Activated CD4-positive, alpha-beta T cell treated with anti-CD3 and anti-CD28 coated beads for 4 hours (primary cell): ENCODE data around the gene FGF18.

Experiments
- DNase-seq, 2 donors: peaks; one replicate each; pipeline ENCODE4 v3.0.0-alpha.2; 2020

FGF18 gene

GRCh38 chr5:171425596-171426244 lies 6.3 kb downstream of the FGF18 start:
- DNase-seq: no peak

GRCh38 chr5:171426266-171426665 lies 6.8 kb downstream of the FGF18 start:
- no peak for DNase-seq

GRCh38 chr5:171426680-171427079 lies 7.2 kb downstream of the FGF18 start:
- no peak for DNase-seq

DNA sequence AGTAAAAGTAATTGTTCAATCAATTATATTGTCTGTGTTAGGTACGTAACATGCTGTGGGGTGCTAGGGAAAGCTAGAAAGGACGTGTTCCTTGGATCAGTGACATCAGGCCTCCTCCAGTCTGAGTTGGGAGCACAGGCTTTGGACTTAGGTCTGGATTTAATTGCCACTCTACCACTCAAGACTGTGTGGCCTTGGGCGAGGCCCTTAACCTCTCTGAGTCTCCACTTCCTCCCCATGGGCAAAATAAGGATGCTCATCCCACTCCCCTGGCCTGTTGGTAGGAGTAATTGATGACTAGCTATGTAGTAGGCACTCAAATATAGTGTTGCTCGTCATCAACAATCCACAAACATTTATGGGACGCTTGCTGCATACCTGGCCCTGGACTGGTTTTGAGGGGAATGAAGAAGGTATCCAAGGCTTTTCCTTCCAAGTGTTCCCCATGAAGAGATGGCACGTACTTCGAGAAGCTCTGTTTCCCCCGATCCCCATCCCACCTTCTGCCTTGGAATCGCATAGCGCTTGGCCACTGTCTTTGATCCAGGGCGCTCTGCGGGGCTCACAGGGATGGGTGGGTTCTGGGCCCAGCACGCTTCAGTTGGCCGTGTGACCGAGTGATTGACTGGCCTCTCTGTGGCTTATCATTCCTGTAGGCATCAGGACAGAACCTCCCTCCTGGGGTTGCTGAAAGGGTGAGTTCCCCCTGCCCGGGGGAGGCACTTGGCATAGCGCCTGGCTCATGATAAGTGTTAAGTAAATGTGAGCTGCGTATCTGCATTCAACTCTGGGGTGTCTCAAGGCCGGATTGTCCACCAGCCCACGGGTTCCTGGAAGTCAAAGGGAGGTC lies 8.1 kb downstream of the FGF18 start:
- no peak for DNase-seq

- DNase-seq: no peak
Observed at GRCh38 chr5:171428168-171428696, 8.8 kb downstream of the FGF18 start.

DNA sequence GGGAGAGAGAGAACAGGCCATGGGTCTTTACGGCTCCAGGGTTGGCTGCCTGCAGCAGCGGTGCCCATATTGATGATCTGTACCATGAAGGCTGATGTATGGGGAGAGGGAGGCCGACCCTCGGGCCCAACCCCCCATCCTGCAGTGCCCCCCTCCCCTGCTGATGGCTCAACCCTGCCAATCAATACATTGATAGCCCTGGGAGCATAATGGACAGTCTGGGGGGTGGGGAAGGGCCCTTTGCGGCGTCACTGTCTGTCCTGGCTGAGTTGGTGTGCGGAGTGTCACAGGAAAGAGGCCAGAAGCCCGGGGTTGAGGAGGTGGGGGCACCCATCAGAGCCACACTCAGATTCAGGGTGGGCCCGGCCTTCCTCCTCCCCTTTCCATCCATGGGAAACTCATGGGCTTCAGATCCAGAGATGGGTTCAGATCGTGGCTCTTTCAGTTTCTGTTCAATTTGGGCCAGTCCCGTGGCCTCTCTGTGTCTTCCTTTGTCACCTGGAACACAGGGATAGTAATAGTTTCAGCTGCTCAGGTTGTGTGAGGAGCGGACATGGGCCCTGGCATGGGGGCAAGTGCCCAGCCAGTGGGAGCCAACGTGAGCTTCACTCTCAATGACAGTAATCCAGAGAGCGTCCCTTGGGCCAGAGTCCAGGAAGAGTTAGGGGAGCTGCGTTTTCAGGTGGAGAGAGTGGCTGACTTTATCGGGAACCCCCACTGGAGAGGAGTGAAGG lies 9.5 kb downstream of the FGF18 start:
- DNase-seq: no peak

DNA sequence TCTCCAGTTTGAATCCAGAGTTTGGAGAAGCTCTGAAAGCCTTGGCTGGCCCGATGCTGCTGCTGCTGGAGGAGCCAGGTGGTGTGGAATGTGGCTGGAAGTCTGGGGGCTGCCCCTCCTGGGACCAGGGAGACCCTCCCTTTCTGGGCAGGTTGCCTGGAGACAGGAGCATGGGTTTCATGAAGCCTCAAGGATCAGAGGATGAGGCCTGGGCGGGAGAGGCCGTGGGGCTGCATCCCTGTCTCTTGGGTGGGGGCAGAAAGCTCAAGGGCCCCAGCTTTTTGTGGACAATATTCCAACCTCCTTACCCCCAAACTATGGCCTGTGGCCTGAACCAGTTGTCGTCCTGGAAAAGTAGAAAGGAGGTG lies 10.1 kb downstream of the FGF18 start:
- DNase-seq: no peak

GRCh38 chr5:171431251-171431777 lies 11.9 kb downstream of the FGF18 start:
- DNase-seq: no peak

DNA sequence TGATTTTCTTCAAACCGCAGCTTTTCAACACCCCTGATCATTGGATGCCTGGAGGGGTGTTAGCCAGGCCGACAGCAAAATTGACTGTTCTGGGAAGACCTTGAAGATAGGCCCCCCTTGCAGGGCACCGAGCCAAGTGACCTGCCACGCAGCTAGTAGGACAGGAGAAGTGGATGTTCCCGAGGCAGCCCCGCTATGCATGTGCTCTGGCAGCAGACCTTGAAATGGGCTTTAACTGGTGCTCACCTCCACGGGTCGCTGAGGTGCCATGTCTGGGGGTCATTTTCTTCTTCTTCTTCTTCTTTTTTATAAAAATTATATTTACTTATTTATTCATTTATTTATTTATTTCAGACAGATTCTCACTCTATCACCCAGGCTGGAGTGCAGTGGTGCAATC lies 12.6 kb downstream of the FGF18 start:
- DNase-seq: no peak

DNA sequence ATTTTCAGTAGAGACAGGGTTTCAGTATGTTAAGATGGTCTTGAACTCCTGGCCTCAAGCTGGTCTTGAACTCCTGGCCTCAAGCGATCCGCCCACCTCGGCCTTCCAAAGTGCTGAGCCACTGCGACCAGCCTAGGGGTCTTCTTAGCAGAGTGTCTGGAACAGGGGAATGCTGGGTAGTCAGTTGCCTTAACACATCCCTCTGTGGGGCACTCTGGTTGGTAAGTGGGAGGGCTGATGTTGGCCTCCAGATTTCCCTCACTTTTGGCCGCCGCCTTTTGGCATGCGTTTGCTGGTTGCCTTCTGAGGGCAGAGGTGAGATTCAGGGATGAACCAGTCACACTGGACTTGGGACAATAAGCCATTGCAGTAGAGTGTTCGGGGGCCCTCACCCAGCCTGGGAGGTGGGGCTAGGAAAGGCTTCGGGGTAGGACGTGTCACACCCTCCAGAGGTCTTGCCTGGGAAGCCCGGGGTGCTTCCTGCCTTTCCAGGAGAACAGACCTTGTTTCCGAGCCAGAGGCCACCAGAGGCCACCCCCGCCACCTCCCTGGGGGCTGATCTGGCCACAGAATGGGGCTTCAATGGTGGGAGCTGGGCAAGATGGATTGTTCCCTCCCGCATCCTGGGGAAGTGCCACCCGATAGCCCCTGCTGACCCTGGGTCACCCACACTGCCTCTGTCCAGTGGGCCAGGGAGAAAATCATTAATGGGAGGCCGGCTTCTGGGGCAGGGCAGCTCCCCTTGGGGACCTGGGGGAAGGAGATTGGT lies 13.3 kb downstream of the FGF18 start:
- DNase-seq: no peak

- no peak for DNase-seq
Observed at GRCh38 chr5:171433352-171433698, 13.9 kb downstream of the FGF18 start.

GRCh38 chr5:171433982-171434676 lies 14.7 kb downstream of the FGF18 start:
- DNase-seq: no peak

GRCh38 chr5:171434874-171435273 lies 15.4 kb downstream of the FGF18 start:
- no peak for DNase-seq

GRCh38 chr5:171435908-171436307 lies 16.5 kb downstream of the FGF18 start:
- DNase-seq: no peak

GRCh38 chr5:171436804-171437285 lies 17.4 kb downstream of the FGF18 start:
- DNase-seq: no peak

DNA sequence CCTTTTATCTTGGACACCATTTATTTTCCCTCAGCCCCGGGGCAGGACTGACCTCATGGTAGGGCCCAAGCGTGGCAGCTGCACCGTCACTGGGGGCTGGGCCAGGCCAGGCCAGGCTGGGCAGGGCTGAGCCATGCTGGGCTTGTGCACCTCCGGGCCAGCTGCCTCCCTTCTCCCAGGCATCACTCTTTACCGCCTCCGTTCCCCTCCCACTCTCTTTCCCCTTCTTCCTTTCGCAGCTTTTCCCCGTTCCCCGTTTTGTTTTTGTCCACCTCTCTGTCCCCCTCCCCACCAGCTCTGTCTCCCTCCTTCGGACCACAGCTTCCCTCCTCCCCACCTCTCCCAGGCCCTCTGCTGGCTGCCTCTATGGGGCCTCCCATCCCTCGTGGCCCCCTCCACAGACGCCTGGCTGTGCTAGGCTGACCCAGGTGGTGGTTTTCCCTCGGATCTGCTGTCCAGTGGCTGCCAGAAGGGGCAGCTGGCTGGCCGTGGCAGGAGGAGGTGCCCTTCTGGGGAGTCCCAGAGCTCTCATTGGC lies 17.9 kb downstream of the FGF18 start:
- DNase-seq: no peak

- DNase-seq: no peak
Observed at GRCh38 chr5:171438738-171439137, 19.3 kb downstream of the FGF18 start.

GRCh38 chr5:171441246-171441791 lies 21.9 kb downstream of the FGF18 start:
- DNase-seq: no peak

DNA sequence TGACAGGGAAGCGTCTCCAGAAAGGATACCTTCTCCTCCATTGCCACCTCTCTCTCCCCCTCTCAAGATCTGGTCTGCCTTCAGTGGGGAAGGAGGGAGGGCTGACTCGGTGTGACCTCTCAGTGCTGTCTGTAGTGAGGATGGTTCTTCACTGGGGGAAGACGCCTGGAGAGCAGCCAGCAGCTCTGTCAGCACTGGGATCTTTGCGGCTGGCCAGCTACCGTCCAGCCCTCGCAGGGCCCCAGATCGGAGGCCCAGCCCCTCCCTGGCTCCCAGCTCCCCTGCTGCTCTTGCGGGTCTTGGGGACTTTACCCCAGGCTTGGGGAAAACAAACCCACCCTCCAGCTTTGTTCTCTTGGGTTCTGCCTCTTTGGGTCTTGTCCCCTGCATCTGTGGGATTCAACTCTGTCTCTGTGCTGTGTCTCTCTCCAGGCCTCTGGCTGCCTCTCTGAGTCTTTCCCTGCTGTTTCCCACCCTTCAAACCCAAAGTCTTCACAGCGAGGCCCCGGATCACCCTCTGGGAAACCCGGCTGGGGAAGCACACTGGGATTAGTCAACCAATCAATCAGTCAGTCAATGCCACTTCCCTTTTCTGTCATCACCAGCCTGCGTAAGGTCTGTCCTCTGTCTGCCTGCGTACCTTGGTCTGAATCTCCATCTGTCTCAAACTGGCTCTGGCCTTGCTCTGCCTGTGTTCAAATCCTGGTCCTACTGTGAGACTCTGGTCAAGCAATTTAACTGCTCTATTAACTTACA lies 23.0 kb downstream of the FGF18 start:
- DNase-seq: no peak

- DNase-seq: no peak
Observed at GRCh38 chr5:171444582-171444981, 25.1 kb downstream of the FGF18 start.
